Measurements from ENCODE around the gene RRP36.
"Not testable (repeated sequence)": the region's sequence is repeated elsewhere in the genome, so short reads cannot be mapped to it uniquely, and the experiment has no call there.

Gene RRP36

DNA sequence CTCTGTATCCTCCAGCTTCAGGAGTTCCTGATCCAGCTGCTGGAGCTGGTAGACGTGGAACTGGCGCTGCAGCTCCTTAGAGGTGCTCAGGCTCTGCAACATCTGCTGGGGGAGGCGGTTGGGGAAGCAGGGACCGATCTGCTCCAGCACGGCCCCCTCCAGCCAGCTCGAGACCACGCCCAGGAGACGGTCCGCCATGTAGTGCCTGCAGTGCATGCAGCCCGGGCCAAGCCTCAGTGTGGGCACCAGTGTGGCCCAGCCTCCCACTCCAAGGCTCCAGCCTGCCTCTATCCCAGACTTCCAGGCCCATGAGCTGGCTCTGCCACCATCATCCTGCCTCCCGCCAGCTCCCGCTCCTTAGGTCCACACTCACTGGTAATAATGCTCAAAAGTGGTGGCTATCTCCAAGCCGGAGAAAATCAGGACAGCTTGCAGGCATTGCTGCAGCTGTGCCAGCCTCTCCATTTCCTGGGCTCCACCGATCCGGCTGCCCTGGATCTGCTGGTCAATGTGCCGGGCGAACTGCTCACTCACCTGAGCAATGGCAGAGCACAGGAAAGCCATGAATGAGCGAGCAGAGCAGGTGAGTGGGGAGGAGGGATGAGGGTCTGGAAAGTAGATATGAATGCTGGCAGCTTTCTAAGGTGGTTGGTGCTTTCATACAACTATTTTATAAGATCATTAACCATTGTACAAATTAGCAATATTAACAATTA is 19.3 kb downstream of the RRP36 start:
- FAIRE-seq = no peak

DNA sequence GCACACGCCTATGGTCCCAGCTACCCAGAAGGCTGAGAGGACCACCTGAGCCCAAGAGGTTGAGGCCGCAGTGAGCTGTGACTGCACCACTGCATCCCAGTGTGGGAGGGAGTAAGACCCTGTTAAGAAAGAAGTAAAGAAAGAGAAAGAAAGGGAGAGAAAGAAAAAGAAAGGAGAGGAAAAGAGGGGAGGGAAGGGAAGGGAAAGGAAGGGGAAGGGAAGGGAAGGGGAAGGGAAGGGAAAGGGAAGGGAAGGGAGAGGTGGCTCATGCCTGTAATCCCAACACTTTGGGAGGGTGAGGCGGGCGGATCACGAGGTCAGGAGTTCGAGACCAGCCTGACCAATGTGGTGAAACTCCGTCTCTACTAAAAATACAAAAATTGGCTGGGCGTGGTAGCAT is 20.1 kb downstream of the RRP36 start:
- FAIRE-seq = not testable (repeated sequence)

DNA sequence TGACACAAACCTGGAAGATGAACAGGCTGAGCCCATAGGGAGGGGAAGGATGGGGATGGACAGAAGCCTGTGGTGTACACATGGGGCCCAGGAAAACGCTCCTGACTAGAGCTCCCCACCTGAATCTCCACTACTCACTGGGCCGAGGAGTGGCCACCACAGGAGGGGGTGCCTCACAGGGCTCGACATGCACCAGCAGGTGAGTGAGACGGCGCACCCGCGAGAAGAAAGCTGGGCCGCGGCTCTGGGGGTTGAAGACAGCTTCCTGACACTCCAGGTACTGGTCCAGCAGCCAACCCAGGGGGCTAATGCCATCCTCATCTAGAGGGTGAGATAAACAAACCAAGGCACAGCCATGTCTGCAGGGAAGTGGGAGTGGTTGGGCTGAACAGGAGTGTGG is 21.9 kb downstream of the RRP36 start:
- FAIRE-seq = no peak

DNA sequence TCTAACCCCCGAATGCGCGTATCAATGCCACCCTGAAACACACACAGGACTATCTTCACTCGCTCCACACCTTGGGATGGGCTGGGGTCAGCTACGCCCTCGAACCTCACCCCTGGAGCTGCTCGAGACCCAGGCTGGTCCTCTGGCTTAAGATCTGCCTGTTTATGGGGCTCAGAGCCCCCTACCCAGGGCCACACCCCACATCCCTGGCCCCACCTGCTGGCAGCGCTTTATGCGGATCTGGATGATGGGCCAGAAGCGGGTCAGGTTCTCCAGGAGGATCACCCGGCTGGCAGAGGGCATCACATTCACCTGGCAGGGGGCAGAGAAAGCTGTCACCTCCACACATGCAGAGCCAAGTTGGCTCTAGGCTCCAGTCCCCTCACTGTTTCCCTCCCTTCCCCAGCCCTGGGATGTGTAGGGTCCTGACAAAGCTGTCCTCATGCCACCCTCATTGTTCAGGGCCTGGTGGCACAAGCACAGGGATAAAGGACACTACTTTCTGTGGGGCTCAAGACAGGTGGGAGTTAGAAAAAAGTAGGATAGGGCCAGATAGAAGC is 24.0 kb downstream of the RRP36 start:
- FAIRE-seq = no peak

DNA sequence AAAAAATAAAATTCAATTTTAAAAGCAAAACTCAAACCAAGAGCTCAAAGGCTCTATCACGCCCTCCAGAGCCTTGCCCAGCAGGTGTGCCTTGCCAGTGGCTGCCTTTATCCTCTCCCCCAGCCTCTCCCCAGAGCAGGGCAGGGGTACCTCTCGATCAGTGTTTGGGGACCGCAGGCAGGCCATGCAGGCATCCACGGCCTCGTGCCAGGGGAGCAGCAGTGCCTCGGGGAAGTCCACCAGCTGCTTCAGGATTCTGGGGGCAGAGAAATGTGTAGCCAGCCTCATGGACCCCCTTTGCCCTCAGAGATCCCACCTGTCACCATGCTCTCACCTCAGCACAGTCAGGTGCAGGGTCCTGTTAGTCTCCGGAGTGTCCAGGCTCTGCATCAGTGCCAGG is 26.6 kb downstream of the RRP36 start:
- no peak for FAIRE-seq

DNA sequence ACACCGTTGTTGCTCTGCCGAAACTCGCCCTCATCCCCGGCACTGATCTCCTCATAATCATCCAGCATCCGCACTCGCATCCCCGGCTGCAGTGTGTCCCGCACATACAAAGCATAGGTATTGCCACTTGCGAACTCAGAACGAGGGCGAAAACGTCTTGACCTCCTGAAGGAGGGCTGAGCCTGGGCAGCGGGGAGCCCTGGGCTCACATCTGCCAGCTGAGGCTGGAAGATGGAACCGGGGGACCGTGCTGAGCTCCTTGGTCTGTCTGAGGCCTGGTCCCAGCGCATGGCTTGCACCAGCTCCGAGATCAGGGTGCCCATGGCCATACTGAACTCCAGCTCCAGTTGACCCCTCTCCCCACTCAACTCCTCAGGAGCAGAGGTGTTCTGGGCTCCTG is 29.6 kb downstream of the RRP36 start:
- FAIRE-seq = no peak

DNA sequence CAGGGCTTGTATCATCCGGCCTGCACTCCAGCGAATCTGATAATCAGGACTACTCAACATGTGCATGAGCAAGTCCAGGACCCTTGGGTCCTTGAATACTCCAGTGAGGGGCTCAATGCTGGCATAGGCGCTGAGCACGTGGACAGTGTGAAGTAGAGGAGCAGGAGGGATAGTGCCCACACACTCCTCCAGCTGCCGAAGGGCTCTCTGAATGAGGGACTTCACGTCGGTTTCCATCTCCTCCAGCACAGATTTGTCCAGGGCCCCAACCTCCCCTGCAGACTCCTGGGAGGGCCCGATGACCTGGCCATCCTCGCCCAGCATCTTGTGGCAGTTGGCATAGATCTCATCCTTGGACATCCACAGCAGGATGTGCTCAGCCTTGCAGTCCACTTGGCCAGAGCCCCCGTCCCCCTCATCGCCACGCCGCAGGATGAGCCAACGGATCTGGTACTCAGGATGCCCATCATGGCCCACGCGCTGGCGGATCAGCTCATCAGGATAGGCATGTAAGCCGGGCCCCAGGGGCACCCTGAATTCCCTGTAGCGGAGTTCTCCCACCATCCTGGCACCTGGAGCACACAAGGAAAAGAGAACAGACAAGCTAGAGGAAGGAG is 30.9 kb downstream of the RRP36 start:
- FAIRE-seq = no peak

DNA sequence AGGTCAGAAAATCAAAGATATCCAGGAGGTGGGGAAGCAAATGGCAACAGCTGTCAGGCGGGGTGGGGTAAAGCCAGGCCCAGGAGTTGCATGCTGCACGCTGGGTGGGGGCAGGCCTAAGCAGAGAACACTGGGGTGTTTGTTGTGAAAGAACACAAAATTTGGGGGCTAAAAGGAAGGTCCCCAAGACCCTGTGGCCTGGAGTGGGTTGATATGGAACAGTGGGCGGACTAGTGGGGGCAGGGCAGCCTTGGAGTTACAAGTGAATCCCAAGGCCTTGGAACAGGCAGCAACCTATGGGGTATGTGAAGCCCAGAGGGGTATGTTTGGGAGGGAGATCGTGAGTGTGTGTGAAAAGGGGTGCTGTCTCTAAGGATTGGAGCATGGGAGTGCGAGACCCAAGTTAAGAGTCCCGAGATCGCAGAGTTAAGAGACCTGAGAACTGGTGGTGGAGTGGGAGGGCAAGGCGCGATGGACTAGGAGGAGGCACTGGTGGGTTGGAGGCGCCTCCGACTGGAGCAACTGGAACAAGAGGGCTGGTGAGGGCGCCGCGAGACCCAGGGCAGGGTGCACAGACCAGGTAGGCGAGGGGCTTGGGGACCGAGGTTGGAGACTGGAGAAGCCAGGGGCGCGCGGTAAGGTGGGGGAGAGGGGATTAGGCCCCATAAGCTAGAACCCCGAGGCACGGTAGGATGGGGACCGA is 31.6 kb downstream of the RRP36 start:
- no peak for FAIRE-seq

DNA sequence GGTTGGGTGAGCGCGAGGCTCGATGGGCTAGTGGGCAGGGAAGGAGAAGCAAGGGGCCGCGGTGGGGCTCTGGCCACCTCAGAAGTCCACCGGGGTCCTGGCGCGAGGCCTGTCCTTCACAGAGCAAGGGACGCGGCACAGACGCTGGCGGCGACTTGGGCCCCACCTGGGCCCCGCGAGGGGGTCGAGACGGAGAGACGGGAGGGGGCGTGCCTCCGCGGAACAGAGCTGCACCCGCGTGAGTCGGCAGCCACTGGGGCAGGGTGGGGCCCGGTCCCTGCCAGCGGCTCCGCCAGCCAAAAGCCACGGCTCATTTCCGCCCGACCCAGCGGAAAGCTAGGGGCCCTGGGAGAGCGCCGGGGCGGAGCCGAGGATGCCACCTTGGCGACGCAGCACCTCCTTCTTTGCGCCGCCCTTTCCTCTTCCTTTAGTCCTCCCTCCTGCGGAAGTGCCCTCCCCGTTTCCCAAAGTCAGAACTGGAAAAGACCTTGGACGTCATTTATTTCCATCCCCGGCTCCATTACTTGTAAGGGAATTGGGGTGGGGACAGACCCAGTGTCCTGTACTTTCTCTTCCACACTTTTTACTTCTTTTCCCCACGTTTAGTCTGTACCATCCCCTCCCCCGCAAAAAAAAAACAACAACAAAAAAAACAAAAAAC is 32.3 kb downstream of the RRP36 start, which contains the start of gene CUL7:
CUL7 (minus strand) TSS at position 307 of the 661 bp plus-strand sequence. CDS start 1,063 bp downstream, outside the sequence.
- FAIRE-seq = peak; percentile 96

DNA sequence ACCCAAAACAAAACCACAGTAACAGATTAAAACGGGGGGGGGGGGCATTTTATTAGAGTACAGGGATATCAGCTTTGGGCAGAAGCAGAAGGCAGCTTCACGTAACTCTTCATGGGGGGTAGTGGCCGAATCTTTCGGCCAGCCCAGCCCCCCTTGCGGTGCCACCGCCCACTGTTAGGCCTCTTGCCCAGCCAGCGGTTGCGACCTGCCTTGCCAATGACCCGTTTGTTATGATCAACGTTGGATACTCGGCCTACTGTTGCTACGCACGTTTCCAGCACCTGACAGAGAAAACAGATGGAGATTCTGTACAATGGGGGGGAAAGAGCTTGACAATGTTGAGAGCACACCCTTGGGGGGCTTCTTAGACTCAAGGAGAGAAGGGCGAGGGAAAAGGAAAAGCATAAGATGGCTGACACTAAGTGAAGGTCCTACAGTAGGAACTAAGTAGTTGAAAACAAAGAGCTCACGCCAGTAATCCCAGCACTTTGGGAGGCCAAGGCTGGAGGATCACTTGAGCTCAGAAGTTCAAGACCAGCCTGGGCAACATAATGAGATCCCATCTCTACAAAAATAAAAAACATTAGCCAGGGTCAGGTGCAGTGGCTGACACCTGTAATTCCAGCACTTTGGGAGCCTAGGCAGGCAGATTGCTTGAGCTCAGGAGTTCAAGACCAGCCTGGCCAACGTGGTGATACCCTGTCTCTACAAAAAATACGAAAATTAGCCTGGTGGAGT is 33.0 kb downstream of the RRP36 start:
- no peak for FAIRE-seq

DNA sequence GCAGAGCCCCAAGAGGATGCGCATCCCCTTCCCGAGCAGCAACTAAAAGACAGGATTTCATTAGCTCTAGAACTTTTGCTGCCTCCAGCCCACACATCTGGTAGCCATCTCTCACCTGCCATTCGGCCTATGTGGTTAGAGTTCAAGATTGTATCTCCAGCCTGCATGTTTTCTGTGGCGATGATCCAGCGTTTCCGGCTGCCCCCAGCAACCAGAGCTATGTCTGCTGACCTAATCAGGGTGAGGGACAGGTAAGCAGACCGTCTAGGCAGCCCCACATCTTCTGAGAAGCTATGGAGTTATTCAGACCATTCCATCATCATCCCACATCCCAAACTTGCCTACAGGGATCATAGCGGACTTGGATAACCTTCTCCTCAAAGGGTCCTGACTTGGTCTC is 34.5 kb downstream of the RRP36 start:
- FAIRE-seq = no peak

DNA sequence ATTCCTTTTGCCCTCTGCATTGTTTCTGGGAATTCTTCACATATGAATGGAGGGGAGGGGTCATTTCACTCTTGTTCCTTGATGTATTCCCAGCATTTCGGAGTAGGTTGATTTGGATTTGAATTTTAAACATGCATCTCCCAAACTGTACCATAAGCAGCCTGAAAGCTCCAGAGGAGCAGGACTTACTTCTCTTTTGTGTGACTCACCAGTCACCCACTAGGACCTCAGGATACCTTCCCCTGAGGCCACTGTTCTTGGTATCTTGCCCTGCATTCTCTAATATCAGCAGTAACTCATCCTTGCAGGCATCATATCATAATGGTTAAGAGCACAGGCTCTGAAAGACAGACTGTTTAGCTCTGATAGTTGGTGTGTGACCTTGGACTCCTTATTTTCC is 37.1 kb downstream of the RRP36 start:
- no peak for FAIRE-seq

DNA sequence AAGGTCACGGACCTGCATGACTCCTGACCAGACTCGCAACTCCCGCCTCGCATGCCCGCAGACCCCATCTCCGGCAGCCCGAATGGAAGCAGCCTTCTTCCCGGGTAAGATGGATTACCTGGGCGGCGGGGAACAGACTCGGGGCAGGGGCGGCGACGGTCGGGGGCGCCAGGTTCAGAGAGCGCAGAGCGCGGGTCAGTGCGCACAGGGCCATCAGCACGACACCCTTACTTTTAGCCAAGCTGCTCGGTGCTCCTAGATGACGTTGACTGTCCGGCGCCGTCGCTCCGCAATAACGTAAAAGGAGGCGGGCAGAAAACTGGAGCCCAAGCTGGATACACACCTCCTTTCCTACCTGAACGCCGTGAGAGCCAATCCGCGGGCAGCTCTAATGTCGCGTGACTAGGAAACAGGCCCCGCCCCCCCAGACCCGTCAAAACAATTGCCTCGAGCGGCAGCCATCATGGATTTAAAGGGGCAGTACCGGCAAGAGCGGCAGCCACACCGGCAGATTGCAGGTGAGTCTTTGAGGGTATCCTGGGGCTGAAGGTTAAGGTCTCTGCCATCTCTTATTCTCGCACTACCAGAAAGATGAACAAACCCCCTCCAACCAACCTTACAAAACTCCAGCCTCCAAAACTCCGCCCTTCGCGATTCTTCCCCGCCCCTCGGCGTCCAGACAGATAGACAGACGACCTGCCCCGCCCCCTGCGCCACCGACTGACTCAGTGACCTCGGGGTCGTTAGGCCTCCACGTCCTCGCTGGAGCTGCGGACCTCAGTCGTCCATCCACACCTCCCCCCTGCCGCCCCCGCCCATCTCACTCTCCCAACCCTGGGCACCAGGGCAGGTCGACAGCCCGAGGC is 38.0 kb downstream of the RRP36 start, which contains the start of the genes KLC4 and MRPL2:
KLC4 (plus strand) TSS at position 464 of the 866 bp plus-strand sequence. CDS start 1,705 bp downstream, outside the sequence.
MRPL2 (minus strand) TSS at position 267 of the 866 bp plus-strand sequence; CDS start at position 214, 53 bp downstream.
- peak; percentile 90 for FAIRE-seq

DNA sequence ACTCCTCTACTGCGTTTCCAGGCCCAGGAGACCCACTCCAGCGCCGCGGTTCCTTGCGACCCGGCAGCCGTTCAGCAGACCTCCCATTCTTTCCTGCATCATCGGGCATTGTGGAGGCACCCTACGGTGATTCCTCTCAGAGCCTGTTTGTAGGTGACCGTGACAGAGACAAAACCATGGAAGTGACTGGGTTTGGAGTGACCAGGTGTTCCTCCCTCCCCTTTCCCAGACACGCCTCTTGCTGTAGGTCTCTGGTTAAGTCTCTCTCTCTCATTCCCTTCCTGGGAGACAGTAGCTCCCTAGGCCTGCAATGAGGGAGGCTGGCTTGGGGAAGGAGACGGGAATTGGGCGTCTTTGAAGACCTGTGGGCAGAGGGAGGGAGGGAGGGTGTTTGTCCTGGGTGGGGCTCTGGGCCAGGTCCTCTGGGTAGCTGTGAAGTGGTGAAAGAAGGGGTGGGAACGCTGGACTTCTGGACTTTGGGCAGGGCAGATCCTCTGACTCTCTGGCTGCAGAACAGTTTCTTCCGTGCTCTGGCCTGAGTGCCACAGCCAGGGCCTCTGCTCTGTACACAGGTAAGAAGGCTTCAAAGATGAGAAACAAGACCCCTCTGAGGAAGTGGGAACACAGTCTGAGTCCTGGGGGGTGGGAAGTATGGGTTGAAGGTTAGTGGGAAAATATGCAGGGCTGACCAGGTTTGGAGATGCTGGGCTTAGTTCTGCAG is 38.8 kb downstream of the RRP36 start:
- FAIRE-seq = no peak

DNA sequence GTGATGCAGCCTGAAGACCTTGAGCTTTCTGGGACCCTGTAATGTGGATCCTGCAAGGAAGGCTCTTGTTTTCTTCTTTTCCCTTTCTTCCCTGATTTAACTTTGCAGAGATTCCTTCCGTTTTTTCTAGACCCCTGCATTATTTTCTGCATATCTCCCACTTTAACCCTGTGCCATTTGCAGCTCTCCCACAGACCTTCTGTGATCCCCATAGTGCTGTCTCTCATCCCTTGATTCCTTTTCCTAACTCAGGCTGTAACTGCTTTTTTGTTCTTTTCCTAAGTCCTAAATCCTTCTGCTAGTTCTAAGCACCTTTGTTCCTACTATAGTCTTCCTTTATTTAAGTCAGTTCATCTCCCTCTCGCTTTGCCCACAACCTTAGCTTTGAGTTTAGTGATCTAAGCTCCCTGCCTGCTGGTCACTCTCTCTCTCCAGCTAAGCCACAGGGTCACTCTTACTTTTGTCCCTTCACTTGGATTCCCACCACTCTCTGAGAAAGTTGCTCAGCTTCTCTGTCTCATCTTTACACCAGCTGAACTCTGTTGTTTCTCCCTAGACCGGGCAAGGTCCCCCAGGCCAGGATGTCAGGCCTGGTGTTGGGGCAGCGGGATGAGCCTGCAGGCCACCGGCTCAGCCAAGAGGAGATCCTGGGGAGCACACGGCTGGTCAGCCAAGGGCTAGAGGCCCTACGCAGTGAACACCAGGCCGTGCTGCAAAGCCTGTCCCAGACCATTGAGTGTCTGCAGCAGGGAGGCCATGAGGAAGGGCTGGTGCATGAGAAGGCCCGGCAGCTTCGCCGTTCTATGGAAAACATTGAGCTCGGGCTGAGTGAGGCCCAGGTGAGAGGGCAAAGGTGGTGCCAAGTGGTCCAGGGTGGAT is 39.6 kb downstream of the RRP36 start:
- FAIRE-seq = no peak

DNA sequence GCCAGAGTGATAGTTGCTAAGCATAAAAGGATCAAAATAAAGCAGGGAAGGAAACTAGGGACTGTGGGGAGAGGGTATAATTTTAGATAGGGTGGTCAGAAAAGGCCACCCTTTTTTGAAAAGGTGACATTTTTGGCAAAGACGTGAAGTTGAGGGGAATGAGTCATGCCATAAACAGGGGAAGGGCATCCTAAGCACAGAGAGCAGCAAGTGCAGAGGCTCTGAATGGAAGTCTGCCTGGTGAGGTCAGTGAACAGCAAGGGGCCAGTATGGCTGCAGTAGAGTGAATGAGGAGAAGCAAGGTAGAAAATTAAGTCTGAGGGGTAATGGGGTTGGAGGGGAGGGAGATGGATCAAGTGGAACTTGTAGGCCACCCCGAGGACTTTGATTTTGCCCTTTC is 40.4 kb downstream of the RRP36 start:
- FAIRE-seq = no peak

DNA sequence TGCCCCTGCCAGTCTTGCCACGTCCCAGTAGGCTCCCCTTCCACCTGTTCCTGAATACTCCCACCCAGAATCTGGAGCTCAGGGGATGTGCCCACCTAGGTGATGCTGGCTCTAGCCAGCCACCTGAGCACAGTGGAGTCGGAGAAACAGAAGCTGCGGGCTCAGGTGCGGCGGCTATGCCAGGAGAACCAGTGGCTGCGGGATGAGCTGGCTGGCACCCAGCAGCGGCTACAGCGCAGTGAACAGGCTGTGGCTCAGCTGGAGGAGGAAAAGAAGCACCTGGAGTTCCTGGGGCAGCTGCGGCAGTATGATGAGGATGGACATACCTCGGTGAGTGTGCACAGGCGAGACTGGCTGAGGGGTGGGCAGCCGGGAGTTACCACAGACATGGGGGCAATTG is 41.4 kb downstream of the RRP36 start:
- no peak for FAIRE-seq

DNA sequence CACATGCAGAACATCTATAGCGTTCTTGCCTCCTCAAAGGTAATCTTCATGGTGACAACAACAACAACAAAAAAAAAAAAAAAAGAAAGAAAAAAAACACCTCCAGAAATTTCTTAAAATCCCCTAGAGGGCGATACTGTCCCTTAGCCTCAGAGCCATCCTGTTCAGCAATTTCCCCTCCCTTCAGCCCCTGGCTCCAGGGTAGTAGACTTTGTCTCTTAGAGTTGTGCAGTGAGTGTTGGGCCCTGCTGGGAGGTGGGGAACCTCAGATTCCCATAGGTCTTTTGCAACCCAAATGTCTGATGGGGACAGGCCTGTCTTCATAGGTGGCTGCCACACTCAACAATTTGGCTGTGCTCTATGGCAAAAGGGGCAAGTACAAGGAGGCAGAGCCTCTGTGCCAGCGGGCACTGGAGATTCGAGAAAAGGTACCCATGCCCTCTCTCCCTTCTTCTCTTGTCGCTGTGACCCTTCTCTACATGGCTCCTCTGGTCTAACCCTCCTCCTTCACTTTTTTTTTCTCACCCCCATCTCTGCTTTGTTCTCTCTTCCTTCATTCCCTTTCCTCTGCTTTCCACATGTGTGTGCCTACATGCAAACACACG is 48.7 kb downstream of the RRP36 start:
- FAIRE-seq = peak; percentile 97
